Transverse colon (tissue), 4 donors: ENCODE data around the gene CSNK1A1L. TPM values are rescaled to one million over a fixed set of nuclear protein-coding genes. Genes with fewer than 3 reads are reported as not detected.

Source experiments
- DNase-seq: peaks from one replicate; pipeline ENCODE4 v3.0.0-alpha.2; 2019
- H3K27ac ChIP-seq, 4 donors: fragments of 200-600 bp; sonication (generic); 2 replicates each; pipeline ENCODE4 v1.5.1; 2016 to 2018; ENCODE audit warnings: inconsistent platforms in 4 of 4
- H3K27me3 ChIP-seq: fragments of 200-600 bp; sonication (generic); 2 replicates; pipeline ENCODE4 v1.5.1; 2017; ENCODE audit warnings: inconsistent platforms
- H3K36me3 ChIP-seq, 4 donors: fragments of 200-600 bp; sonication (generic); 2 replicates each; pipeline ENCODE4 v1.5.1; 2017 to 2019; ENCODE audit warnings: inconsistent platforms in 4 of 4
- H3K4me1 ChIP-seq, 4 donors: fragments of 200-600 bp; sonication (generic); 2 replicates each; pipeline ENCODE4 v1.5.1; 2017 to 2020; ENCODE audit warnings: inconsistent platforms in 4 of 4
- H3K4me3 ChIP-seq, 4 donors: fragments of 200-600 bp; sonication (generic); 1 replicate in 1 of 4; 2 replicates in 3 of 4; pipeline versions ENCODE4 v1.5.1 to v1.6.1; 2017 to 2019; ENCODE audit warnings: inconsistent platforms in 4 of 4
- H3K9me3 ChIP-seq, 2 donors: fragments of 200-600 bp; sonication (generic); 2 replicates each; pipeline ENCODE4 v1.5.1; 2017 to 2019; ENCODE audit warnings: inconsistent platforms in 2 of 2
- CTCF ChIP-seq, 5 experiments: fragments of 200-600 bp in 3 of 5; fragments of 450-650 bp in 2 of 5; sonication (generic) in 3 of 5; IDR thresholded peaks; 1 replicate in 2 of 5; 2 replicates in 3 of 5; pipeline ENCODE4 v1.5.1; 2016 to 2017; ENCODE audit warnings: antibody characterized with exemption in 5 of 5, inconsistent platforms in 3 of 5, mild to moderate bottlenecking in 2 of 5, moderate library complexity in 1 of 5
- EP300 ChIP-seq: sonication (generic); formaldehyde crosslinking; IDR thresholded peaks from one replicate; pipeline ENCODE4 v1.6.1; 2017; ENCODE audit warnings: antibody characterized with exemption, low read depth
- POLR2A ChIP-seq: fragments of 450-650 bp; IDR thresholded peaks from one replicate; pipeline ENCODE4 v1.6.1; 2016; ENCODE audit warnings: antibody characterized with exemption, mild to moderate bottlenecking, moderate library complexity
- POLR2AphosphoS5 ChIP-seq, 3 donors: sonication (generic); formaldehyde crosslinking; IDR thresholded peaks; one replicate each; pipeline ENCODE4 v1.6.1; 2016; ENCODE audit warnings: antibody characterized with exemption in 3 of 3
- WGBS, 2 donors: methylation state at CpG; one replicate each; pipeline ENCODE4 v1.1.5; 2018; ENCODE audit warnings: low coverage in 1 of 2; 5-methylcytosine and 5-hydroxymethylcytosine counted together
- in situ Hi-C, 4 donors: fragments of 200-750 bp; cut with MboI; loops; one replicate each; pipeline versions ENCODE4 v1.15.0 to v1.15.1; 2017; ENCODE audit warnings: low sequenced_read_pairs in 3 of 4, low pct_ligation_motif_present in 1 of 4, low pct_unique_long_range_greater_than_20kb in 1 of 4
- intact Hi-C: fragments of 100-400 bp; cut with DNase I; formaldehyde crosslinking; loops from one replicate; pipeline ENCODE4 v1.15.1; 2023; ENCODE audit warnings: low total_unique reads
- total RNA-seq, 4 donors: library from RNA; depleted of rRNA; stranded (reverse); fragments of >200 nt; gene quantifications; one replicate each; pipeline ENCODE4 v1.1.0, GENCODE V29; 2016

Gene CSNK1A1L
- total RNA-seq, 4 donors from 2014 or later, result not detected

- WGBS, 2 donors, result 85 to 88% methylated on average over 3 of the region's 3 CpGs
- in situ Hi-C loops (loop anchor here in 1 of 4 donors (25.0 kb wide), 1 partner anchor 523 kb away; no protein-coding TSS in a partner anchor), intact Hi-C loops (no loop called here)
- Histone ChIP-seq H3K36me3 (no peaks in the 10 kb centered on the region), H3K4me1 (peaks cover 0 to 4% (median 0%) of the 10 kb centered on the region in 4 donors), H3K27me3 (no peaks in the 10 kb centered on the region), H3K27ac (no peak overlapping the region), H3K4me3 (no peak overlapping the region), H3K9me3 (no peaks in the 10 kb centered on the region)
- no peak for TF ChIP-seq CTCF (IDR thresholded peaks at IDR 0.05)
- no peak for TF ChIP-seq EP300
- no peak for TF ChIP-seq POLR2AphosphoS5 (IDR thresholded peaks at IDR 0.05)
- TF ChIP-seq POLR2A, result no peak
- DNase-seq, result no peak
Measured at GRCh38 chr13:37089495-37089894, 16.0 kb downstream of the CSNK1A1L start.

GRCh38 chr13:37087486-37087885, 18.0 kb downstream of the CSNK1A1L start:
- DNase-seq, result no peak
- Histone ChIP-seq H3K4me1 (no peaks in the 10 kb centered on the region), H3K9me3 (no peaks in the 10 kb centered on the region), H3K27ac (no peak overlapping the region), H3K36me3 (no peaks in the 10 kb centered on the region), H3K27me3 (no peaks in the 10 kb centered on the region), H3K4me3 (no peak overlapping the region)
- intact Hi-C loops, result no loop called here
- in situ Hi-C loops, result loop anchor here in 1 of 4 donors (25.0 kb wide), 1 partner anchor 525 kb away; no protein-coding TSS in a partner anchor
- WGBS, 2 donors, result 75 to 78% methylated on average over 2 of the region's 2 CpGs
- no peak for TF ChIP-seq CTCF (IDR thresholded peaks at IDR 0.05)
- no peak for TF ChIP-seq POLR2AphosphoS5 (IDR thresholded peaks at IDR 0.05)
- TF ChIP-seq POLR2A, result no peak
- TF ChIP-seq EP300, result no peak

DNA sequence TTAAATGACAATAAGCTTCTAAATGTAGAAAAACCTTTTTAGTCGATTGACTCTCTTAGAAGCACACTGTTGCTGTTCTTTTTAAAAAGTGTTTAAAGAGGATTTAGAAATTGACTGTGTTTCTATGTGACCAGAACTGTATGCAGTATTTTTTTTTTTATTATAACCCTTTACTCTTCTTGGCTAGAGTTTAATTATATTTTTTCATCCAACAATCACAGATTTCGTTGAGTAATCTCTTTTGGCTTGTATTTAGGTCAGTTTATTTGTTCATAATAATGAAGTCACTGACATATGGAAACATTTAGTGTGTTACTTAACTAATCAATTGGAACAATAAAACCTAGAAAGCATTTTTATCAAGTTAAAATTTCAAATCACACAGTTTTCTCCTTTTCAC, 19.9 kb downstream of the CSNK1A1L start:
- in situ Hi-C loops, result loop anchor here in 1 of 4 donors (25.0 kb wide), 1 partner anchor 527 kb away; no protein-coding TSS in a partner anchor
- Histone ChIP-seq H3K27ac (no peak overlapping the region), H3K4me1 (no peaks in the 10 kb centered on the region), H3K4me3 (no peak overlapping the region), H3K36me3 (no peaks in the 10 kb centered on the region), H3K27me3 (no peaks in the 10 kb centered on the region), H3K9me3 (no peaks in the 10 kb centered on the region)
- TF ChIP-seq POLR2A, result no peak
- no peak for TF ChIP-seq EP300
- no peak for TF ChIP-seq POLR2AphosphoS5 (IDR thresholded peaks at IDR 0.05)
- no peak for TF ChIP-seq CTCF (IDR thresholded peaks at IDR 0.05)
- no peak for DNase-seq
- 50% methylated on average over 2 of the region's 2 CpGs for WGBS, 2 donors
- intact Hi-C loops, result no loop called here

GRCh38 chr13:37076818-37077217, 28.6 kb downstream of the CSNK1A1L start:
- no peak for TF ChIP-seq CTCF (IDR thresholded peaks at IDR 0.05)
- TF ChIP-seq POLR2A, result no peak
- no peak for TF ChIP-seq POLR2AphosphoS5 (IDR thresholded peaks at IDR 0.05)
- TF ChIP-seq EP300, result no peak
- DNase-seq, result no peak
- H3K9me3 ChIP-seq, result no peaks in the 10 kb centered on the region
- WGBS, 2 donors, result 92 to 97% methylated on average over 2 of the region's 2 CpGs
- H3K36me3 ChIP-seq, result no peaks in the 10 kb centered on the region
- intact Hi-C loops, result loop anchor here (10.0 kb wide), 1 partner anchor 528 kb away; no protein-coding TSS in a partner anchor
- no peak overlapping the region for H3K4me3 ChIP-seq
- H3K4me1 ChIP-seq, result no peaks in the 10 kb centered on the region
- H3K27me3 ChIP-seq, result no peaks in the 10 kb centered on the region
- in situ Hi-C loops, result loop anchor here in 1 of 4 donors (25.0 kb wide), 1 partner anchor 535 kb away; no protein-coding TSS in a partner anchor
- H3K27ac ChIP-seq, result no peak overlapping the region
